ENCODE results near the gene MXD4.

Gene MXD4

DNA sequence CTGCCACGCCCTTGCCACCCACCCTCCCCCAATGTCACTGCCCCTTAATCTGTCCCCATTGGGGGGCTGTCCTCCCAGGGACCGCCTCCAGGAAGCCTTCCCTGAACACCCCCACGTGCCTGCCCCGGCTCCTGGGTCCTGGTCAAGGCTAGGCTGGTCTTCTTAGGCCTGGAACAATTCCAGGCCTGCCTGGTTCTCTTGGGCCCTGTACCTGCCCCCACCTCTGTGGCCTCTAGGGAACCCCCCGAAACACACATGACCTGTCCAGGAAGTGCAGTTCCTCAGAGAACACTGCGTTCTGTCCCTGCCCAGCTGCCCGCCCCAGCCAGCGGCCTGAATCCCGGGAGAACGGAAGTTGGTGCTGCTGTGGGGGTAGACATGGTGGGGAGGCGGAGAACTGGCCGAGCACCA is 5.1 kb downstream of the MXD4 start:
- Histone ChIP-seq H3K4me3 (ENCODE audit: low read depth in 1 of 5, low read length in 5 of 5) (peak overlapping the region in 2 of 5 donors; percentile 23 to 43), H3K27me3 (ENCODE audit: control insufficient read depth in 5 of 5, insufficient read depth in 4 of 5, low read length in 5 of 5) (no peaks in the 10 kb centered on the region), H3K27ac (ENCODE audit: low read depth, low read length) (peak overlapping the region; percentile 70), H3K36me3 (ENCODE audit: control insufficient read depth in 5 of 5, insufficient read depth in 5 of 5, low read length in 5 of 5) (peaks cover 0 to 55% (median 45%) of the 10 kb centered on the region in 5 donors), H3K9me3 (ENCODE audit: control insufficient read depth in 5 of 5, low read length in 5 of 5) (no peaks in the 10 kb centered on the region), H3K4me1 (ENCODE audit: control insufficient read depth in 5 of 5, insufficient read depth in 5 of 5, low read length in 5 of 5) (peaks cover 11 to 74% (median 67%) of the 10 kb centered on the region in 5 donors), H3K9ac (ENCODE audit: low read length in 5 of 5) (peak overlapping the region in 3 of 5 donors; percentile 33 to 86 (median 64))

GRCh38 chr4:2256156-2256731 is 5.7 kb downstream of the MXD4 start:
- Histone ChIP-seq H3K27ac (ENCODE audit: low read depth, low read length) (peak overlapping the region; percentile 70), H3K27me3 (ENCODE audit: control insufficient read depth in 5 of 5, insufficient read depth in 4 of 5, low read length in 5 of 5) (no peaks in the 10 kb centered on the region), H3K4me1 (ENCODE audit: control insufficient read depth in 5 of 5, insufficient read depth in 5 of 5, low read length in 5 of 5) (peaks cover 11 to 74% (median 67%) of the 10 kb centered on the region in 5 donors), H3K4me3 (ENCODE audit: low read depth in 1 of 5, low read length in 5 of 5) (peak overlapping the region in 2 of 5 donors; percentile 23 to 43), H3K9ac (ENCODE audit: low read length in 5 of 5) (peak overlapping the region in 4 of 5 donors; percentile 22 to 86 (median 60)), H3K9me3 (ENCODE audit: control insufficient read depth in 5 of 5, low read length in 5 of 5) (no peaks in the 10 kb centered on the region), H3K36me3 (ENCODE audit: control insufficient read depth in 5 of 5, insufficient read depth in 5 of 5, low read length in 5 of 5) (peaks cover 0 to 60% (median 50%) of the 10 kb centered on the region in 5 donors)

DNA sequence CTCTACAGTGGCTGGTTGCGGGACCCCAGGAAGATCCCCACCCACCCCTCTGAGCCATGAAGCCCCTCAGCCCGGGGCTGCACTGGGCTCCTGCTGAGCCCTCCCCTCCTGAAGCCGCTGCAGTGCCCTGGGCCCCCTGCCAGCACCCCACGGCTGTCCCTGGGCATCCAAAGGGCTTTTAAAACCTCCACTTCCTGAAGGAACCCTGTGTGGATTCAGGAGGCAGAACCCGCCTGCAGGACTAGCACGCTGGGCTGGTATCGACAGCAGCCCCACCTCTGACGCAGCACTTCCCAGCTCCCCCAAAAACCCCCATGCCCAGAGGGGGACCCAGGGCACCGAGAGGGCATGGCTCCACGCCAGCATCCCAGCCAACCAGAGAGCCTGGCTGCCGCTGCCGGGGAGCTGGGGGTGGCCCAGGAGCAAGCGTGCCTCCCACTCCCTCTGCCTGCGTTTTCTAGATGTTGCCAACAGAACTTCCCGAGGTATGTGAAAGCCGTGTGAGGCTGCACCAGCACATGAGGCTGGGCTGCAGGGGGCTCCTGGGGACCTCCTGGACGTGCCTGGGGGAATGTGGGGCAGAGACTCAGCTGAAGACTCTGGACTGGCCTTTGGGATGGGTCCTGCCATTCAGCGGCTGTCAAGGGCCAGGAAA is 6.3 kb downstream of the MXD4 start:
- H3K9me3 ChIP-seq (ENCODE audit: control insufficient read depth in 5 of 5, low read length in 5 of 5) = no peaks in the 10 kb centered on the region
- no peaks in the 10 kb centered on the region for H3K27me3 ChIP-seq (ENCODE audit: control insufficient read depth in 5 of 5, insufficient read depth in 4 of 5, low read length in 5 of 5)
- peak overlapping the region in 2 of 5 donors; percentile 23 to 43 for H3K4me3 ChIP-seq (ENCODE audit: low read depth in 1 of 5, low read length in 5 of 5)
- peak overlapping the region; percentile 70 for H3K27ac ChIP-seq (ENCODE audit: low read depth, low read length)
- H3K4me1 ChIP-seq (ENCODE audit: control insufficient read depth in 5 of 5, insufficient read depth in 5 of 5, low read length in 5 of 5) = peaks cover 11 to 72% (median 61%) of the 10 kb centered on the region in 5 donors
- peaks cover 0 to 66% (median 56%) of the 10 kb centered on the region in 5 donors for H3K36me3 ChIP-seq (ENCODE audit: control insufficient read depth in 5 of 5, insufficient read depth in 5 of 5, low read length in 5 of 5)
- peak overlapping the region in 2 of 5 donors; percentile 55 to 64 for H3K9ac ChIP-seq (ENCODE audit: low read length in 5 of 5)

GRCh38 chr4:2254665-2255500 is 7.0 kb downstream of the MXD4 start:
- Histone ChIP-seq H3K27me3 (ENCODE audit: control insufficient read depth in 5 of 5, insufficient read depth in 4 of 5, low read length in 5 of 5) (no peaks in the 10 kb centered on the region), H3K27ac (ENCODE audit: low read depth, low read length) (peak overlapping the region; percentile 70), H3K36me3 (ENCODE audit: control insufficient read depth in 5 of 5, insufficient read depth in 5 of 5, low read length in 5 of 5) (peaks cover 0 to 74% (median 63%) of the 10 kb centered on the region in 5 donors), H3K9ac (ENCODE audit: low read length in 5 of 5) (no peak overlapping the region), H3K4me3 (ENCODE audit: low read depth in 1 of 5, low read length in 5 of 5) (no peak overlapping the region), H3K9me3 (ENCODE audit: control insufficient read depth in 5 of 5, low read length in 5 of 5) (no peaks in the 10 kb centered on the region), H3K4me1 (ENCODE audit: control insufficient read depth in 5 of 5, insufficient read depth in 5 of 5, low read length in 5 of 5) (peaks cover 8 to 64% (median 54%) of the 10 kb centered on the region in 5 donors)

- Histone ChIP-seq H3K4me3 (ENCODE audit: low read depth in 1 of 5, low read length in 5 of 5) (no peak overlapping the region), H3K27ac (ENCODE audit: low read depth, low read length) (no peak overlapping the region), H3K9ac (ENCODE audit: low read length in 5 of 5) (no peak overlapping the region), H3K27me3 (ENCODE audit: control insufficient read depth in 5 of 5, insufficient read depth in 4 of 5, low read length in 5 of 5) (no peaks in the 10 kb centered on the region), H3K36me3 (ENCODE audit: control insufficient read depth in 5 of 5, insufficient read depth in 5 of 5, low read length in 5 of 5) (peaks cover 0 to 80% (median 70%) of the 10 kb centered on the region in 5 donors), H3K9me3 (ENCODE audit: control insufficient read depth in 5 of 5, low read length in 5 of 5) (no peaks in the 10 kb centered on the region), H3K4me1 (ENCODE audit: control insufficient read depth in 5 of 5, insufficient read depth in 5 of 5, low read length in 5 of 5) (peaks cover 6 to 52% (median 39%) of the 10 kb centered on the region in 5 donors)
Observed at GRCh38 chr4:2253160-2254084, 8.5 kb downstream of the MXD4 start.

DNA sequence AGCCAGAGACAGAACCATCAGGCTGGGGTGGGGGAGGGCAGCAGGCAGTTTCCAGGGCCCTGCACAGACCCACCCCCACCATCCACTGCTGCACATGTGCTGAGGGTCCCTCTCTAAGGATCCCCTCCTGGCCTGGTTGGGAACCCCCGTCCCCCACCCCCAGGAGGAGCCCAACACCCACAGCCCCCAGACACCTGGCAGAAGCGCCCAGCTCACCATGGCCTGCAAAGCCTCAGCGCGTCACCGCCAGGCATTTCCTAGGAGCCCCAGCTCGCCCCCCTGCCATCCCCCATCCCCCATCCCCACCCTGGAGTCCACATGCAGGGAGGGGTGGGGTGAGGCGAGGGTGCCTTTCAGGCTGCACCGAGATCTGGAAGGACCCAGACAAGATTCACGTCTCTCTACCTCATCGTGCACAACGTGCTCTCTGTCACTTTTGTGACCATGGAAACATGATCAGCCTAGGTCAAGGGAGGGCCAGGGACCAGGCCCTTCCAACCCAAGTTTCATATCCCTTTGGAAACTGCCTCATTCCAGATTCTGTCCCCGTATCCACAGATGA is 9.3 kb downstream of the MXD4 start:
- H3K4me3 ChIP-seq (ENCODE audit: low read depth in 1 of 5, low read length in 5 of 5) = no peak overlapping the region
- H3K27ac ChIP-seq (ENCODE audit: low read depth, low read length) = no peak overlapping the region
- peaks cover 6 to 44% (median 31%) of the 10 kb centered on the region in 5 donors for H3K4me1 ChIP-seq (ENCODE audit: control insufficient read depth in 5 of 5, insufficient read depth in 5 of 5, low read length in 5 of 5)
- no peak overlapping the region for H3K9ac ChIP-seq (ENCODE audit: low read length in 5 of 5)
- no peaks in the 10 kb centered on the region for H3K9me3 ChIP-seq (ENCODE audit: control insufficient read depth in 5 of 5, low read length in 5 of 5)
- H3K36me3 ChIP-seq (ENCODE audit: control insufficient read depth in 5 of 5, insufficient read depth in 5 of 5, low read length in 5 of 5) = peaks cover 0 to 81% (median 71%) of the 10 kb centered on the region in 5 donors
- no peaks in the 10 kb centered on the region for H3K27me3 ChIP-seq (ENCODE audit: control insufficient read depth in 5 of 5, insufficient read depth in 4 of 5, low read length in 5 of 5)

DNA sequence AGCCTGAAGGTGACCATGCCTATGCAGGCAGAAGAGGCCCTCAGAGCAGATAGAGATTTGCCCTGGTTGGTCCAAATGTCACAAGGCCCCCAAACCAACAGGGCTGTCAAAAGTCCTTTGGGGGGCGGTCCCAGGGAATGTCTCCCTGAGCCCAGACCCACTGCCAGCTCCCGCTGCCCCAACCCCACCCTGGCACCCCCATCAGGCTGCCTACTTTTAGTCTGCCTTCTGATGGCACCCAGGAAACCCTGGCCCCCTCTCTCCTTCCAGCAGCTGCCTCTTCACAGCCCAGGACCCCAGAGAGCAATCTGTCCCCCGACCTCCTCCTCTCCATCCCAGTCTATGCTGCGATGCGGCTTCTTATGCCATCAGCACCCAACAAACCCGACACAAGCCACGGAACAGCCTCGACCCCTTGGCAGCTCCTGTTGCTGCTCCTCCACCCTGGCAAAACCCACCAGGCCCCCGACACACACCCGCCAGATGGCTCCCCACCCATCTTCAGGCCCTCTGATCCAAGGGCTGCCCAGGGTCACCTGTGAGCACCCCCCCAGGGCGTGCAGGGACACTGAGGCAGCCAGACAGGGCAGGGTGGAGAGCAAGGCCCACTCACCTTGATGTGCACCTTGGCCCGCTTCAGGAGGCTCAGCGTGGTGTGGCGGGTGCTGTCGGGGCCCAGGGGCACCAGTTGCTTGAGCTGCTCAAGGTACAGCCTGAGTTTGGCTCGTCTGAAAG is 9.9 kb downstream of the MXD4 start:
- peaks cover 0 to 82% (median 71%) of the 10 kb centered on the region in 5 donors for H3K36me3 ChIP-seq (ENCODE audit: control insufficient read depth in 5 of 5, insufficient read depth in 5 of 5, low read length in 5 of 5)

DNA sequence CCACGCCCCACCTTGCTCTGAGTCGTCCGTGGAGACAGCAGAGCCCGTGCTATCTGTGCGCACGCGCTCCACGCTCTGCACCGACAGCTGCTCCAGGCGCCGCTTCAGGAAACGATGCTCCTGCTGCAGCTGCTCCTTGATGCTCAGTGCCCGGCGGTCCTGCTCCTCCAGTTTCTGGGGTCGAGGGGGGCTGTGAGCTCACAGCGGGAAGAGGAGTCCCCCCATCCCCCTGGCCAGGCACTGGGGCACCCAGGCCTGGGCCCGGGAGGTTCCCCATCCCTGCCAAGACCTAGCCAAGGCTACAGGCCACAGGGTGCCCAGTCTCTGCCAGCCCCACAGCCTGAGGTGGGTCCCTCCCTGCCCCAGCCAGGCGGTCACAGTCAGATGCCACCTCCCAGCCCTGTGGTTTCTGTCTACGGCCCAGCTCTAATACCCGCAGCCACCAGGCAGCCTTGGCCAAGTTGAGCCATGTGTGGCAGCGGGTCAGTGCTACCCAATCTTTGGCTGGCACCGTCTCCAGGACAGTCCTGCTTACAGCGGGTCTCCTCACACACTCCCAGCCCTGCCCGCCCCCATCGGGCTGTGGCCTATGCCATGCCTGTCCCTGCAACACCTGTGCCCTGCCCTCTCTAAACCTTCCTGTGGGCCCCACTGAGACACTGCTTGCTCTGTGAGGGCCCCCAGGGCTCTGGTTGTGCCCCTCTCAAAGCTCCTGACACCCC is 10.7 kb downstream of the MXD4 start:
- Histone ChIP-seq H3K4me3 (ENCODE audit: low read depth in 1 of 5, low read length in 5 of 5) (no peak overlapping the region), H3K4me1 (ENCODE audit: control insufficient read depth in 5 of 5, insufficient read depth in 5 of 5, low read length in 5 of 5) (peaks cover 1 to 31% (median 17%) of the 10 kb centered on the region in 5 donors), H3K9me3 (ENCODE audit: control insufficient read depth in 5 of 5, low read length in 5 of 5) (no peaks in the 10 kb centered on the region), H3K9ac (ENCODE audit: low read length in 5 of 5) (no peak overlapping the region), H3K36me3 (ENCODE audit: control insufficient read depth in 5 of 5, insufficient read depth in 5 of 5, low read length in 5 of 5) (peaks cover 0 to 86% (median 71%) of the 10 kb centered on the region in 5 donors), H3K27me3 (ENCODE audit: control insufficient read depth in 5 of 5, insufficient read depth in 4 of 5, low read length in 5 of 5) (no peaks in the 10 kb centered on the region), H3K27ac (ENCODE audit: low read depth, low read length) (no peak overlapping the region)

More for the DNA sequence above, 9.9 kb downstream of the MXD4 start:
- H3K27ac ChIP-seq (ENCODE audit: low read depth, low read length) = no peak overlapping the region
- no peak overlapping the region for H3K9ac ChIP-seq (ENCODE audit: low read length in 5 of 5)
- peaks cover 2 to 38% (median 25%) of the 10 kb centered on the region in 5 donors for H3K4me1 ChIP-seq (ENCODE audit: control insufficient read depth in 5 of 5, insufficient read depth in 5 of 5, low read length in 5 of 5)
- H3K27me3 ChIP-seq (ENCODE audit: control insufficient read depth in 5 of 5, insufficient read depth in 4 of 5, low read length in 5 of 5) = no peaks in the 10 kb centered on the region
- no peaks in the 10 kb centered on the region for H3K9me3 ChIP-seq (ENCODE audit: control insufficient read depth in 5 of 5, low read length in 5 of 5)
- H3K4me3 ChIP-seq (ENCODE audit: low read depth in 1 of 5, low read length in 5 of 5) = no peak overlapping the region

All from subcutaneous abdominal adipose tissue (tissue), 5 donors.